Transverse colon (tissue), 4 donors: ENCODE measurements around the gene C1orf167. TPM values are rescaled to one million over a fixed set of nuclear protein-coding genes. Genes with fewer than 3 reads are reported as not detected.

Experiments used
- DNase-seq: peaks from one replicate; pipeline ENCODE4 v3.0.0-alpha.2; 2019
- H3K27ac ChIP-seq, 4 donors: fragments of 200-600 bp; sonication (generic); 2 replicates each; pipeline ENCODE4 v1.5.1; 2016 to 2018; ENCODE audit warnings: inconsistent platforms in 4 of 4
- H3K27me3 ChIP-seq: fragments of 200-600 bp; sonication (generic); 2 replicates; pipeline ENCODE4 v1.5.1; 2017; ENCODE audit warnings: inconsistent platforms
- H3K36me3 ChIP-seq, 4 donors: fragments of 200-600 bp; sonication (generic); 2 replicates each; pipeline ENCODE4 v1.5.1; 2017 to 2019; ENCODE audit warnings: inconsistent platforms in 4 of 4
- H3K4me1 ChIP-seq, 4 donors: fragments of 200-600 bp; sonication (generic); 2 replicates each; pipeline ENCODE4 v1.5.1; 2017 to 2020; ENCODE audit warnings: inconsistent platforms in 4 of 4
- H3K4me3 ChIP-seq, 4 donors: fragments of 200-600 bp; sonication (generic); 1 replicate in 1 of 4; 2 replicates in 3 of 4; pipeline versions ENCODE4 v1.5.1 to v1.6.1; 2017 to 2019; ENCODE audit warnings: inconsistent platforms in 4 of 4
- H3K9me3 ChIP-seq, 2 donors: fragments of 200-600 bp; sonication (generic); 2 replicates each; pipeline ENCODE4 v1.5.1; 2017 to 2019; ENCODE audit warnings: inconsistent platforms in 2 of 2
- EP300 ChIP-seq: sonication (generic); formaldehyde crosslinking; IDR thresholded peaks from one replicate; pipeline ENCODE4 v1.6.1; 2017; ENCODE audit warnings: antibody characterized with exemption, low read depth
- POLR2A ChIP-seq: fragments of 450-650 bp; IDR thresholded peaks from one replicate; pipeline ENCODE4 v1.6.1; 2016; ENCODE audit warnings: antibody characterized with exemption, mild to moderate bottlenecking, moderate library complexity
- POLR2AphosphoS5 ChIP-seq, 3 donors: sonication (generic); formaldehyde crosslinking; IDR thresholded peaks; one replicate each; pipeline ENCODE4 v1.6.1; 2016; ENCODE audit warnings: antibody characterized with exemption in 3 of 3
- WGBS, 2 donors: methylation state at CpG; one replicate each; pipeline ENCODE4 v1.1.5; 2018; ENCODE audit warnings: low coverage in 1 of 2; 5-methylcytosine and 5-hydroxymethylcytosine counted together
- in situ Hi-C, 4 donors: fragments of 200-750 bp; cut with MboI; loops; one replicate each; pipeline versions ENCODE4 v1.15.0 to v1.15.1; 2017; ENCODE audit warnings: low sequenced_read_pairs in 3 of 4, low pct_ligation_motif_present in 1 of 4, low pct_unique_long_range_greater_than_20kb in 1 of 4
- intact Hi-C: fragments of 100-400 bp; cut with DNase I; formaldehyde crosslinking; loops from one replicate; pipeline ENCODE4 v1.15.1; 2023; ENCODE audit warnings: low total_unique reads
- total RNA-seq, 4 donors: library from RNA; depleted of rRNA; stranded (reverse); fragments of >200 nt; gene quantifications; one replicate each; pipeline ENCODE4 v1.1.0, GENCODE V29; 2016
- TF ChIP-seq, protein P1 (sequence below), 5 experiments: fragments of 200-600 bp in 3 of 5; fragments of 450-650 bp in 2 of 5; sonication (generic) in 3 of 5; IDR thresholded peaks; 1 replicate in 2 of 5; 2 replicates in 3 of 5; pipeline ENCODE4 v1.5.1; 2016 to 2017; ENCODE audit warnings: antibody characterized with exemption in 5 of 5, inconsistent platforms in 3 of 5, mild to moderate bottlenecking in 2 of 5, moderate library complexity in 1 of 5

Gene C1orf167
- total RNA-seq, 4 donors from 2014 or later: 0.48 TPM; not detected in 3

DNA sequence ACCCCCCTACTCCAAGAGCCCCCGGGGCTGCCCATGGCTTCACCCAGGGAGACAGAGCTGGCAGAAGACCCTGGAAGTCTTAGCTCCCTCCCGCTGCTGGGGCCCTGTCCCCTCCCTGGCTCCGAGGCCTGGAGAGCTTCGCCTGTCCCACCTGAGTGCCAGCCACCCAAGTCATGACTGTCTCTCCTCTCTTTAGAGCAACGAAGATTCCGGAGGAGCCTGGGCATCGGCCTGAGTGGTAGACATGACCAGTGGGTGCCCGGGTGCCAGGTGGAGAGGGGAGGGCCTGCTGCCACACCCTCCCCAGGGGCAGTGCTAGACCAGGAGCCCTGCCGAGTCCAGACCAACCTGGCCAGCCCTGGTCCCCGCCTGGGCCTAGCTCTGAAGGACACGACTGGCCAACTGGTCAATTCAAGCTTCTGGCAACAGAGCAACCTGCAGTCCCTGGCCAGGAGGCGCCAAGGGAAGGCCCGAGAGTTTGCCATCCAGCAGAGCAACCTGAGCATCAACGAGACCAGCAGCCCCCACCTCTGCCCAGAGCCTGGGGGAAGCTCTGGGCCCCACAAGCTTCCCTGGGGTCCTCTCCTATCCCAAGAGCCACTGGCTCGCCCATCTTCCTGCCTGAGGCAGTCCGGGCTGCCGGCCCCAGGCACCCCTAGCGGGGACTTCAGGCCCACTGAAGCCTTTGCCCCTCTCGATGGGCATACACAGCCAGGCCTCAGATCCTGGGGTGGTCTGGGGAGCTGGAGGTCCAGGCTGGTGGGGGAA is 3.9 kb downstream of the C1orf167 start:
- 83% methylated on average over 19 of the region's 19 CpGs; no CpG with 5 or more reads in 1 of the 2 donors for WGBS, 2 donors
- DNase-seq: no peak
- in situ Hi-C loops: no loop called here

DNA sequence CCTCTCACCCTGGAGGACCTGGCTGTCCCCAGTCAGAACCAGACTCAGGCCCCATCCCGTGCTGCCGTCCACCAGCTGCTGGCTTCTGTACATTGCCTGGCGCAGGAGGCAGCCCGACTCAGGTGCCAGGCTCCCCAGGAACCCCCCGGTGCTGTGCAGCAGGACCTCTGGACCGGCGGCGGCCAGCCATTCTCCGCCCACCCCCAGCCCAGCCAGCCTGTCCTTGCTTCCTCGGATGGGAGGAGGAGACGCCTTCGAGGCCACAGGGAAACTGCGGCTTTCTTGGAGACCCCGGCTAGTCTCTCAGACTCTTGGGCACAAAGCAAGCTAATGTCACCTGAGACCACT is 4.4 kb downstream of the C1orf167 start:
- DNase-seq: no peak
- intact Hi-C loops: no loop called here

More for the DNA sequence above, 3.9 kb downstream of the C1orf167 start:
- H3K4me1 ChIP-seq: peaks cover 0 to 5% (median 0%) of the 10 kb centered on the region in 4 donors
- no peak overlapping the region for H3K27ac ChIP-seq
- no peaks in the 10 kb centered on the region for H3K9me3 ChIP-seq
- intact Hi-C loops: no loop called here
- H3K4me3 ChIP-seq: no peak overlapping the region
- no peaks in the 10 kb centered on the region for H3K36me3 ChIP-seq
- H3K27me3 ChIP-seq: peaks cover 29% of the 10 kb centered on the region
- no peak for TF ChIP-seq POLR2A
- no peak for TF ChIP-seq POLR2AphosphoS5 (IDR thresholded peaks at IDR 0.05)
- TF ChIP-seq, protein P1, sequence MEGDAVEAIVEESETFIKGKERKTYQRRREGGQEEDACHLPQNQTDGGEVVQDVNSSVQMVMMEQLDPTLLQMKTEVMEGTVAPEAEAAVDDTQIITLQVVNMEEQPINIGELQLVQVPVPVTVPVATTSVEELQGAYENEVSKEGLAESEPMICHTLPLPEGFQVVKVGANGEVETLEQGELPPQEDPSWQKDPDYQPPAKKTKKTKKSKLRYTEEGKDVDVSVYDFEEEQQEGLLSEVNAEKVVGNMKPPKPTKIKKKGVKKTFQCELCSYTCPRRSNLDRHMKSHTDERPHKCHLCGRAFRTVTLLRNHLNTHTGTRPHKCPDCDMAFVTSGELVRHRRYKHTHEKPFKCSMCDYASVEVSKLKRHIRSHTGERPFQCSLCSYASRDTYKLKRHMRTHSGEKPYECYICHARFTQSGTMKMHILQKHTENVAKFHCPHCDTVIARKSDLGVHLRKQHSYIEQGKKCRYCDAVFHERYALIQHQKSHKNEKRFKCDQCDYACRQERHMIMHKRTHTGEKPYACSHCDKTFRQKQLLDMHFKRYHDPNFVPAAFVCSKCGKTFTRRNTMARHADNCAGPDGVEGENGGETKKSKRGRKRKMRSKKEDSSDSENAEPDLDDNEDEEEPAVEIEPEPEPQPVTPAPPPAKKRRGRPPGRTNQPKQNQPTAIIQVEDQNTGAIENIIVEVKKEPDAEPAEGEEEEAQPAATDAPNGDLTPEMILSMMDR (IDR thresholded peaks at IDR 0.05): no peak
- TF ChIP-seq EP300: no peak

DNA sequence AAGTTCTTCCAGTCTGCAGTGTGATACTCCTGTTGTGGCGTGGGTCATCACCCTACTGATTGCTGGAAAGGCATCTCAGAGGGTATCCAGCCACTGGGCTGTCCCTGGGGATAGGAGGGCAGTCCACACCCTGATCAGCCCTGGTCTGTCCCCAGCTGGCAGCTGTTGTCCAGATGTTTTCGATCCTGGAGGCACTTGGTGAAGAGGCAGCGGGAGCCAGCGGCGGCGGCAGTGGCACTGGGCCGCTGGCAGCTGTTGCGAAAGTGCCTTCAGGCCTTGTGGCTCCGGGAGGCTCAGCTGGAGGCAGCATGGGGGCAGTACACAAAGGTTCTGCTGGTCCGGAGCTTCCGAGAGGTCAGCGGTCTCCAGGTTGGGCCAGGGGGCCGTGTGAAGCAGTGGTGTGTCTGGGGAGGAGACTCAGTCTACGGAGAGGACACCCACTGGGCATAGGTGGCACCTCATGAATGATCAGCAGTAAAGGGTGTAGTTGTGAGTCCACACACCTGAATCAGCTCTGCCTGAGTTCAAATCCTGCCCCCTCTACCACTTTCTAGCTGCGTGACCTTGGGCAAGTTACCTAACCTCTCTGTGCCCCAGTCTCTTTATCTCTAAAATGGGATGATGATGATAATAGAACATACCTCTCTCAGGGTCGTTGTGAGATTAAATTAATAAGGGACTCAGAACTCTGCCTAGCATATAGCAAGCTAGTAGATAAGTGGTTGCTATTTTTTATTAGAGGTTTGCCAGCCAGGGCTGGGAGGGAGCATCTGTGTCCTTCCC is 6.1 kb downstream of the C1orf167 start:
- intact Hi-C loops (no loop called here), in situ Hi-C loops (no loop called here)
- Histone ChIP-seq H3K9me3 (no peaks in the 10 kb centered on the region), H3K27me3 (peaks cover 16% of the 10 kb centered on the region), H3K4me3 (no peak overlapping the region), H3K27ac (no peak overlapping the region), H3K36me3 (no peaks in the 10 kb centered on the region), H3K4me1 (no peaks in the 10 kb centered on the region)
- no peak for DNase-seq
- WGBS, 2 donors: 63 to 100% methylated on average over 2 to 14 of the region's 16 CpGs
- TF ChIP-seq POLR2A (no peak), EP300 (no peak), POLR2AphosphoS5 (IDR thresholded peaks at IDR 0.05) (no peak)
- TF ChIP-seq, protein P1 (IDR thresholded peaks at IDR 0.05): no peak

More for the DNA sequence above, 4.4 kb downstream of the C1orf167 start:
- H3K27me3 ChIP-seq: peaks cover 24% of the 10 kb centered on the region
- peaks cover 0 to 5% (median 0%) of the 10 kb centered on the region in 4 donors for H3K4me1 ChIP-seq
- H3K9me3 ChIP-seq: no peaks in the 10 kb centered on the region
- H3K27ac ChIP-seq: no peak overlapping the region
- no peaks in the 10 kb centered on the region for H3K36me3 ChIP-seq
- TF ChIP-seq EP300 (no peak), POLR2AphosphoS5 (IDR thresholded peaks at IDR 0.05) (no peak), POLR2A (no peak)
- TF ChIP-seq, protein P1 (IDR thresholded peaks at IDR 0.05): no peak
- 87% methylated on average over 14 of the region's 14 CpGs; no CpG with 5 or more reads in 1 of the 2 donors for WGBS, 2 donors
- H3K4me3 ChIP-seq: no peak overlapping the region
- in situ Hi-C loops: no loop called here

DNA sequence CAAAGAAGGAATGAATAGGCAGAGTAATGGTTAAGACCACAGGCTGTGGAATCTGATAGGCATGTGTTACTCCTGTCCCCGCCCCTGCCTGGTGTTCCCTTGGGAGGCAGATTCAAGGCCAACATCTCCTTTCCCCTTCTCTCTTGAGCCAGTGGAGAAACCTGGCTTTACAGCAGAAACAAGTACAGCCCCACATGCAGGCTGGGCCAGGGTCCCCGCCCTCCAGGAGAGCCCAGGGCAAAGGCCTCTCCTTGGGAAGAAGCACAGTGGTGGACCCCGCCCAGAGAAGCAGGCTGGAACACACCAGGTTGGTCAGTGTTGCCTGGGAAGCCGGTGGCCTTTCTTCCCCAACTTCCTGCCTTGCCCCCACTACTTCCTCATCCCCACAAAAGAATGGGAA is 6.8 kb downstream of the C1orf167 start:
- intact Hi-C loops (no loop called here), in situ Hi-C loops (no loop called here)
- no peaks in the 10 kb centered on the region for H3K4me1 ChIP-seq
- H3K27ac ChIP-seq: no peak overlapping the region
- H3K36me3 ChIP-seq: no peaks in the 10 kb centered on the region
- DNase-seq: no peak
- no peaks in the 10 kb centered on the region for H3K9me3 ChIP-seq
- TF ChIP-seq POLR2AphosphoS5 (IDR thresholded peaks at IDR 0.05) (no peak), POLR2A (no peak), EP300 (no peak)
- 42% methylated on average over 4 of the region's 4 CpGs; no CpG with 5 or more reads in 1 of the 2 donors for WGBS, 2 donors
- H3K4me3 ChIP-seq: no peak overlapping the region
- peaks cover 16% of the 10 kb centered on the region for H3K27me3 ChIP-seq
